Muscle layer of duodenum (tissue), 2 donors: ENCODE measurements around the gene RUVBL2.

Experiments
- H3K27ac ChIP-seq: one replicate; pipeline ENCODE4 v1.7.0; 2013; ENCODE audit warnings: mild to moderate bottlenecking, low read length
- H3K27me3 ChIP-seq: one replicate; pipeline ENCODE4 v1.7.0; 2013; ENCODE audit warnings: low read depth, mild to moderate bottlenecking, control low read depth, low read length
- H3K36me3 ChIP-seq, 2 donors: one replicate each; pipeline ENCODE4 v1.7.0; 2013; ENCODE audit warnings: low read length in 2 of 2, control low read depth in 1 of 2, mild to moderate bottlenecking in 1 of 2; ENCODE audit not compliant: insufficient read depth in 2 of 2, control insufficient read depth in 1 of 2
- H3K4me1 ChIP-seq, 2 donors: one replicate each; pipeline ENCODE4 v1.7.0; 2013; ENCODE audit warnings: low read length in 2 of 2, mild to moderate bottlenecking in 2 of 2, control low read depth in 1 of 2, moderate library complexity in 1 of 2; ENCODE audit not compliant: insufficient read depth in 2 of 2, control insufficient read depth in 1 of 2
- H3K4me3 ChIP-seq, 2 donors: one replicate each; pipeline ENCODE4 v1.7.0; 2013; ENCODE audit warnings: low read length in 2 of 2, low read depth in 1 of 2, mild to moderate bottlenecking in 1 of 2
- H3K9me3 ChIP-seq, 2 donors: one replicate each; pipeline ENCODE4 v1.7.0; 2013; ENCODE audit warnings: low read length in 2 of 2, control low read depth in 1 of 2, mild to moderate bottlenecking in 1 of 2; ENCODE audit not compliant: control insufficient read depth in 1 of 2
- donor health status: healthy.

Gene RUVBL2

GRCh38 chr19:48955308-48955958 is 38.3 kb upstream of the RUVBL2 start:
- Histone ChIP-seq H3K4me3 (peak overlapping the region; percentile 85 to 86), H3K27me3 (no peaks in the 10 kb centered on the region), H3K9me3 (no peaks in the 10 kb centered on the region)

GRCh38 chr19:48958006-48958405 is 35.7 kb upstream of the RUVBL2 start:
- H3K9me3 ChIP-seq = no peaks in the 10 kb centered on the region
- H3K4me1 ChIP-seq = peaks cover 11 to 14% of the 10 kb centered on the region in 2 donors
- H3K27ac ChIP-seq = no peak overlapping the region
- H3K27me3 ChIP-seq = no peaks in the 10 kb centered on the region
- H3K4me3 ChIP-seq = no peak overlapping the region
- no peaks in the 10 kb centered on the region for H3K36me3 ChIP-seq

More at GRCh38 chr19:48955308-48955958, 38.3 kb upstream of the RUVBL2 start:
- peaks cover 11 to 13% of the 10 kb centered on the region in 2 donors for H3K4me1 ChIP-seq
- H3K27ac ChIP-seq = peak overlapping the region; percentile 86
- H3K36me3 ChIP-seq = no peaks in the 10 kb centered on the region

GRCh38 chr19:48959341-48960239 is 34.1 kb upstream of the RUVBL2 start:
- no peak overlapping the region for H3K27ac ChIP-seq
- no peak overlapping the region for H3K4me3 ChIP-seq
- no peaks in the 10 kb centered on the region for H3K27me3 ChIP-seq
- H3K9me3 ChIP-seq = no peaks in the 10 kb centered on the region
- H3K4me1 ChIP-seq = peaks cover 19 to 30% of the 10 kb centered on the region in 2 donors
- H3K36me3 ChIP-seq = peaks cover 0 to 15% of the 10 kb centered on the region in 2 donors

- no peaks in the 10 kb centered on the region for H3K27me3 ChIP-seq
- peaks cover 10 to 22% of the 10 kb centered on the region in 2 donors for H3K4me1 ChIP-seq
- H3K4me3 ChIP-seq = no peak overlapping the region
- peak overlapping the region; percentile 39 for H3K27ac ChIP-seq
- peaks cover 2 to 17% of the 10 kb centered on the region in 2 donors for H3K36me3 ChIP-seq
- no peaks in the 10 kb centered on the region for H3K9me3 ChIP-seq
Observed at GRCh38 chr19:48961051-48961649, 32.5 kb upstream of the RUVBL2 start.

- no peaks in the 10 kb centered on the region for H3K27me3 ChIP-seq
- no peaks in the 10 kb centered on the region for H3K9me3 ChIP-seq
- peak overlapping the region; percentile 89 for H3K27ac ChIP-seq
- H3K36me3 ChIP-seq = peaks cover 7 to 20% of the 10 kb centered on the region in 2 donors
- H3K4me1 ChIP-seq = peaks cover 9 to 24% of the 10 kb centered on the region in 2 donors
- H3K4me3 ChIP-seq = no peak overlapping the region
Observed at GRCh38 chr19:48961673-48962028, 32.0 kb upstream of the RUVBL2 start.

GRCh38 chr19:48962029-48962848 is 31.4 kb upstream of the RUVBL2 start:
- peak overlapping the region; percentile 89 for H3K27ac ChIP-seq
- H3K4me3 ChIP-seq = no peak overlapping the region

GRCh38 chr19:48962849-48963165 is 30.9 kb upstream of the RUVBL2 start:
- Histone ChIP-seq H3K9me3 (no peaks in the 10 kb centered on the region), H3K27me3 (no peaks in the 10 kb centered on the region), H3K27ac (peak overlapping the region; percentile 89), H3K4me1 (peaks cover 9 to 35% of the 10 kb centered on the region in 2 donors), H3K36me3 (peaks cover 11 to 27% of the 10 kb centered on the region in 2 donors), H3K4me3 (peak overlapping the region in 1 of 2 donors; percentile 26)

More at GRCh38 chr19:48962029-48962848, 31.4 kb upstream of the RUVBL2 start:
- Histone ChIP-seq H3K9me3 (no peaks in the 10 kb centered on the region), H3K36me3 (peaks cover 11 to 23% of the 10 kb centered on the region in 2 donors), H3K27me3 (no peaks in the 10 kb centered on the region), H3K4me1 (peaks cover 9 to 30% of the 10 kb centered on the region in 2 donors)

GRCh38 chr19:48963371-48964204 is 30.1 kb upstream of the RUVBL2 start:
- Histone ChIP-seq H3K4me3 (peak overlapping the region; percentile 26 to 57), H3K27me3 (no peaks in the 10 kb centered on the region), H3K27ac (peak overlapping the region; percentile 89), H3K4me1 (peaks cover 13 to 42% of the 10 kb centered on the region in 2 donors), H3K36me3 (peaks cover 11 to 31% of the 10 kb centered on the region in 2 donors), H3K9me3 (no peaks in the 10 kb centered on the region)

GRCh38 chr19:48964205-48965039 is 29.3 kb upstream of the RUVBL2 start:
- peaks cover 13 to 48% of the 10 kb centered on the region in 2 donors for H3K4me1 ChIP-seq
- H3K27ac ChIP-seq = peak overlapping the region; percentile 89
- no peaks in the 10 kb centered on the region for H3K27me3 ChIP-seq
- peaks cover 11 to 39% of the 10 kb centered on the region in 2 donors for H3K36me3 ChIP-seq
- no peaks in the 10 kb centered on the region for H3K9me3 ChIP-seq
- peak overlapping the region; percentile 26 to 57 for H3K4me3 ChIP-seq
